Ovary (tissue), 3 donors: ENCODE results near the gene CDH20.

Experiments
- POLR2A ChIP-seq: fragments of 450-650 bp; IDR thresholded peaks from one replicate; pipeline ENCODE4 v1.6.1; 2017; ENCODE audit warnings: antibody characterized with exemption, mild to moderate bottlenecking, moderate library complexity
- TF ChIP-seq, protein P1 (sequence below), 3 donors: fragments of 450-650 bp in 2 of 3; fragments of 200-600 bp in 1 of 3; IDR thresholded peaks; one replicate each; pipeline versions ENCODE4 v1.5.1 to v1.8.0; 2016 to 2022; ENCODE audit warnings: antibody characterized with exemption in 3 of 3, mild to moderate bottlenecking in 1 of 3
- donor health status: DM: no; HTN: no; CAD: no.

DNA sequence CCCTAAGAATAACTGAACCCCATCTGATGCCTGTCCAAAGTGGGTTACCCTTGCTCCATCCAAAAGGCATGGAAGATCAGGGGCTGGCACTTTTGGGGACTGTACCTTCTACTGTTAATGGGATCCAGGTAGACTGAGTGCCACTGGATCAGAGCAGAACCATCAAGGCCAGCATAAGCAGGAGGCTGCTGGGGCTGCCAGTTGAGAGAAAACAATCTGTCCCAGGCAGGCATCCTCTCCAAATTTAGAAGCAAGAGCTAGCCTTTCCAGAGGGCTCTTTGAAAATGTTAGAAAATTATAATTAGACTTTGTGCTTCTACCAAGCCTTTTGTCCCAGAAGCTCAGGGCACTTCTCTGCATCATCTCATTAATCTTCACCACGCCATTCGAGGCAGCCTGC lies 245.6 kb downstream of the CDH20 start:
- TF ChIP-seq POLR2A, result no peak
- TF ChIP-seq, protein P1, sequence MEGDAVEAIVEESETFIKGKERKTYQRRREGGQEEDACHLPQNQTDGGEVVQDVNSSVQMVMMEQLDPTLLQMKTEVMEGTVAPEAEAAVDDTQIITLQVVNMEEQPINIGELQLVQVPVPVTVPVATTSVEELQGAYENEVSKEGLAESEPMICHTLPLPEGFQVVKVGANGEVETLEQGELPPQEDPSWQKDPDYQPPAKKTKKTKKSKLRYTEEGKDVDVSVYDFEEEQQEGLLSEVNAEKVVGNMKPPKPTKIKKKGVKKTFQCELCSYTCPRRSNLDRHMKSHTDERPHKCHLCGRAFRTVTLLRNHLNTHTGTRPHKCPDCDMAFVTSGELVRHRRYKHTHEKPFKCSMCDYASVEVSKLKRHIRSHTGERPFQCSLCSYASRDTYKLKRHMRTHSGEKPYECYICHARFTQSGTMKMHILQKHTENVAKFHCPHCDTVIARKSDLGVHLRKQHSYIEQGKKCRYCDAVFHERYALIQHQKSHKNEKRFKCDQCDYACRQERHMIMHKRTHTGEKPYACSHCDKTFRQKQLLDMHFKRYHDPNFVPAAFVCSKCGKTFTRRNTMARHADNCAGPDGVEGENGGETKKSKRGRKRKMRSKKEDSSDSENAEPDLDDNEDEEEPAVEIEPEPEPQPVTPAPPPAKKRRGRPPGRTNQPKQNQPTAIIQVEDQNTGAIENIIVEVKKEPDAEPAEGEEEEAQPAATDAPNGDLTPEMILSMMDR (IDR thresholded peaks at IDR 0.05), result no peak
